Upper lobe of right lung (tissue), 1 donor: ENCODE data around the gene FRMD4A. TPM values are rescaled to one million over a fixed set of nuclear protein-coding genes. Genes with fewer than 3 reads are reported as not detected.

Experiments used
- ATAC-seq: fragments of 200-7000 bp; cut with Tn5 transposase; one replicate; pipeline ENCODE4 v1.9.1; 2020; ENCODE audit warnings: mild to moderate bottlenecking, moderate library complexity
- DNase-seq: peaks from one replicate; pipeline ENCODE4 v3.0.0-alpha.2; 2020
- H3K27ac ChIP-seq: fragments of 200-600 bp; one replicate; pipeline ENCODE4 v1.8.0; 2022
- H3K27me3 ChIP-seq: fragments of 200-600 bp; one replicate; pipeline ENCODE4 v1.8.0; 2022; ENCODE audit warnings: mild to moderate bottlenecking
- H3K36me3 ChIP-seq: fragments of 200-600 bp; one replicate; pipeline ENCODE4 v1.8.0; 2022
- H3K4me1 ChIP-seq: fragments of 200-600 bp; one replicate; pipeline ENCODE4 v1.8.0; 2022
- H3K4me3 ChIP-seq: fragments of 200-600 bp; one replicate; pipeline ENCODE4 v1.8.0; 2022; ENCODE audit warnings: mild to moderate bottlenecking
- H3K9me3 ChIP-seq: fragments of 200-600 bp; one replicate; pipeline ENCODE4 v1.8.0; 2022
- intact Hi-C: fragments of 100-400 bp; cut with DNase I; formaldehyde crosslinking; loops from one replicate; pipeline ENCODE4 v1.11.0; 2022
- total RNA-seq: library from RNA; stranded (reverse); fragmentation: NEBNext Ultra II Directional; extraction: Animal tissue kit (Norgen Biotek cat#: 25700); gene quantifications from one replicate; pipeline ENCODE4 v1.2.1, GENCODE V29; 2021
- TF ChIP-seq, protein P1 (sequence below): fragments of 200-600 bp; IDR thresholded peaks from one replicate; pipeline ENCODE4 v1.8.0; 2022; ENCODE audit warnings: antibody characterized with exemption
- donor health status: DM: no; HTN: yes; CAD: no; lungs with severe emphysema.

Gene FRMD4A
- total RNA-seq, 1 donor from 2014 or later: 38.3 TPM

GRCh38 chr10:14185316-14186045 is 145.2 kb downstream of the FRMD4A start:
- DNase-seq (no peak), ATAC-seq (peak; percentile 52)
- TF ChIP-seq, protein P1, sequence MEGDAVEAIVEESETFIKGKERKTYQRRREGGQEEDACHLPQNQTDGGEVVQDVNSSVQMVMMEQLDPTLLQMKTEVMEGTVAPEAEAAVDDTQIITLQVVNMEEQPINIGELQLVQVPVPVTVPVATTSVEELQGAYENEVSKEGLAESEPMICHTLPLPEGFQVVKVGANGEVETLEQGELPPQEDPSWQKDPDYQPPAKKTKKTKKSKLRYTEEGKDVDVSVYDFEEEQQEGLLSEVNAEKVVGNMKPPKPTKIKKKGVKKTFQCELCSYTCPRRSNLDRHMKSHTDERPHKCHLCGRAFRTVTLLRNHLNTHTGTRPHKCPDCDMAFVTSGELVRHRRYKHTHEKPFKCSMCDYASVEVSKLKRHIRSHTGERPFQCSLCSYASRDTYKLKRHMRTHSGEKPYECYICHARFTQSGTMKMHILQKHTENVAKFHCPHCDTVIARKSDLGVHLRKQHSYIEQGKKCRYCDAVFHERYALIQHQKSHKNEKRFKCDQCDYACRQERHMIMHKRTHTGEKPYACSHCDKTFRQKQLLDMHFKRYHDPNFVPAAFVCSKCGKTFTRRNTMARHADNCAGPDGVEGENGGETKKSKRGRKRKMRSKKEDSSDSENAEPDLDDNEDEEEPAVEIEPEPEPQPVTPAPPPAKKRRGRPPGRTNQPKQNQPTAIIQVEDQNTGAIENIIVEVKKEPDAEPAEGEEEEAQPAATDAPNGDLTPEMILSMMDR: no peak
- no peaks in the 10 kb centered on the region for H3K36me3 ChIP-seq
- peak overlapping the region; percentile 11 for H3K27ac ChIP-seq
- no peaks in the 10 kb centered on the region for H3K4me1 ChIP-seq
- H3K4me3 ChIP-seq: no peak overlapping the region
- intact Hi-C loops: no loop called here
- H3K27me3 ChIP-seq: peaks cover 21% of the 10 kb centered on the region
- H3K9me3 ChIP-seq: no peaks in the 10 kb centered on the region

- intact Hi-C loops: no loop called here
- ATAC-seq (peak; percentile 60), DNase-seq (no peak)
- H3K27me3 ChIP-seq: peaks cover 27% of the 10 kb centered on the region
- H3K4me3 ChIP-seq: no peak overlapping the region
- H3K36me3 ChIP-seq: no peaks in the 10 kb centered on the region
- TF ChIP-seq, protein P1: no peak
- no peak overlapping the region for H3K27ac ChIP-seq
- H3K9me3 ChIP-seq: no peaks in the 10 kb centered on the region
- no peaks in the 10 kb centered on the region for H3K4me1 ChIP-seq
These were observed 145.8 kb downstream of the FRMD4A start for GRCh38 chr10:14184841-14185315.

- Histone ChIP-seq H3K27ac (no peak overlapping the region), H3K4me3 (no peak overlapping the region), H3K36me3 (no peaks in the 10 kb centered on the region), H3K4me1 (no peaks in the 10 kb centered on the region), H3K9me3 (no peaks in the 10 kb centered on the region), H3K27me3 (peaks cover 39% of the 10 kb centered on the region)
- intact Hi-C loops: no loop called here
- no peak for DNase-seq
- TF ChIP-seq, protein P1: no peak
- ATAC-seq: no peak
These were observed 147.9 kb downstream of the FRMD4A start for GRCh38 chr10:14182781-14183180.

GRCh38 chr10:14181567-14181936 is 149.2 kb downstream of the FRMD4A start:
- intact Hi-C loops: no loop called here
- H3K9me3 ChIP-seq: no peaks in the 10 kb centered on the region
- no peak overlapping the region for H3K27ac ChIP-seq
- no peak overlapping the region for H3K4me3 ChIP-seq
- TF ChIP-seq, protein P1: no peak
- no peak for DNase-seq
- H3K4me1 ChIP-seq: no peaks in the 10 kb centered on the region
- H3K27me3 ChIP-seq: peaks cover 51% of the 10 kb centered on the region
- no peaks in the 10 kb centered on the region for H3K36me3 ChIP-seq
- no peak for ATAC-seq

DNA sequence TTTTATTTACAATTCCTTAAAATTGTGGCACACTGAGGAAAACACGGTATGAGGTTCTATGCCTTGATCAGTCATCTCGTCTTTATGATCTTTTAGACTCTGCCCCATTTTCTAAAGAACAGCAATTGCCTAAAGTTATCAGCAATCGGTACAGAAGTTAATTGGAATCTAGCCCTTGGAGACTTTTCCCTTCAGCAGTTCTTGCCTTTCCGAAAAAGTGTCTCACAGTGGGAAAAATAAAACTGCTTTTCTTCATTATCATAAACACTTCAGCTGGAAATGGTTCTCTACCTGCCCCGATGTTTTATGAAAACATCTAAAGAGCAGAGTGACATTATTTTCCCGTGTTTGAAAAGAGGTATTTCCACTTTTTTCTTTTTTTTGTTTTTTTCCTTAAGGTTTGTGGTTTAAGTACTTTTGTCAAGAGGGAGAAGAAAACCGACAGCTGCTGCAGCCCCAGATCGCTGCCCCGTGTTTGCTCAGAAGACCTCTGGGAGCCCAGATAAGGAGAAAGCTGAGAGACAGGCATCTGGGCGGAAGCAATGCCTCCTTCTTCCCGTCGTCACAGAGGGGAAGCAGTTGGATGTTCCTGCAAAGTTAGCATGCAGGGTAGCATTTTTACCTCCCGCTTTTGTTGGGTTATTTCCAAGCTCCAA is 149.7 kb downstream of the FRMD4A start:
- no peak overlapping the region for H3K27ac ChIP-seq
- DNase-seq (no peak), ATAC-seq (no peak)
- intact Hi-C loops: no loop called here
- H3K4me3 ChIP-seq: no peak overlapping the region
- H3K4me1 ChIP-seq: no peaks in the 10 kb centered on the region
- TF ChIP-seq, protein P1: no peak
- no peaks in the 10 kb centered on the region for H3K36me3 ChIP-seq
- no peaks in the 10 kb centered on the region for H3K9me3 ChIP-seq
- peaks cover 56% of the 10 kb centered on the region for H3K27me3 ChIP-seq
